ENCODE data around the gene MEX3D. TPM values are rescaled to one million over a fixed set of nuclear protein-coding genes. Genes with fewer than 3 reads are reported as not detected.

The MEX3D gene
- total and polyA plus RNA-seq, 2 donors from 2014 or later, result 5.4 to 19.3 TPM

DNA sequence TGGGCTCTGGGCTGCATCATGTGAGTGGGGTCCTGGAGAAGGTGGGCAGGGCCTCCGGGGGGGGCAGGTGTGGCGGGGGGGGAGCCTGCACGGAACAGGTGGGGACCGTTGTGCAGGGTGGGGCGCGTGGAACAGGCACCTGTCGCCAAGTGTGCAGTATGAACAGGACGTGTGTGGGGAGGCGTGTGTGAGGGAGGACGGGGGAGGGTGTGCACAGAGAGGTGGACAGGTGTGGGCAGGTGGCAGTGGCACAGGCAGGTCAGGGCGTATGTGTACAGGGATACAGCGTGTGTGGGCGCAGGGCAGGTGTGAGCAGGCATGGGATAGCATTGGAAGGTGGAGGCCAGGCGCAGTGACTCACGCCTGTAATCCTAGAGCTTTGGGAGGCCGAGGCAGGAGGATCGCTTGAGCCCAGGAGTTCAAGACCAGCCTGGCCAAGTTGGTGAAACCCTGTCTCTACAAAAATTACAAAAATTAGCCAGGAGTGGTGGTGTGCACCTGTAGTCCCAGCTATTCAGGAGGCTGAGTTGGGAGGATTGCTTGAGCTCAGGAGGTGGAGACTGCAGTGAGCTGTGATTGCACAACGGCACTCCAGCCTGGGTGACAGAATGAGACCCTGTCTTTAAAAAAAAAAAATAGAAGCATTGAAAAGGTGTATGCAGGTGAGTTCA is 41.0 kb downstream of the MEX3D start:
- Histone ChIP-seq H3K9me3 (ENCODE audit: control insufficient read depth in 2 of 3, insufficient read depth in 1 of 3, low read length in 3 of 3) (peaks cover 0 to 2% (median 0%) of the 10 kb centered on the region in 3 donors), H3K27me3 (ENCODE audit: control insufficient read depth, insufficient read depth, low read length) (peaks cover 9% of the 10 kb centered on the region), H3K4me3 (ENCODE audit: low read length in 3 of 3) (no peak overlapping the region), H3K36me3 (ENCODE audit: control insufficient read depth in 2 of 3, insufficient read depth in 3 of 3, low read length in 3 of 3) (no peaks in the 10 kb centered on the region), H3K9ac (ENCODE audit: low read length in 3 of 3) (no peak overlapping the region), H3K4me1 (ENCODE audit: control insufficient read depth in 2 of 3, insufficient read depth in 2 of 3, low read depth in 1 of 3, low read length in 3 of 3) (peaks cover 0 to 4% (median 0%) of the 10 kb centered on the region in 3 donors), H3K27ac (ENCODE audit: low read depth in 2 of 2, low read length in 2 of 2) (no peak overlapping the region)
- TF ChIP-seq, protein P1, sequence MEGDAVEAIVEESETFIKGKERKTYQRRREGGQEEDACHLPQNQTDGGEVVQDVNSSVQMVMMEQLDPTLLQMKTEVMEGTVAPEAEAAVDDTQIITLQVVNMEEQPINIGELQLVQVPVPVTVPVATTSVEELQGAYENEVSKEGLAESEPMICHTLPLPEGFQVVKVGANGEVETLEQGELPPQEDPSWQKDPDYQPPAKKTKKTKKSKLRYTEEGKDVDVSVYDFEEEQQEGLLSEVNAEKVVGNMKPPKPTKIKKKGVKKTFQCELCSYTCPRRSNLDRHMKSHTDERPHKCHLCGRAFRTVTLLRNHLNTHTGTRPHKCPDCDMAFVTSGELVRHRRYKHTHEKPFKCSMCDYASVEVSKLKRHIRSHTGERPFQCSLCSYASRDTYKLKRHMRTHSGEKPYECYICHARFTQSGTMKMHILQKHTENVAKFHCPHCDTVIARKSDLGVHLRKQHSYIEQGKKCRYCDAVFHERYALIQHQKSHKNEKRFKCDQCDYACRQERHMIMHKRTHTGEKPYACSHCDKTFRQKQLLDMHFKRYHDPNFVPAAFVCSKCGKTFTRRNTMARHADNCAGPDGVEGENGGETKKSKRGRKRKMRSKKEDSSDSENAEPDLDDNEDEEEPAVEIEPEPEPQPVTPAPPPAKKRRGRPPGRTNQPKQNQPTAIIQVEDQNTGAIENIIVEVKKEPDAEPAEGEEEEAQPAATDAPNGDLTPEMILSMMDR (IDR thresholded peaks at IDR 0.05; ENCODE audit: borderline replicate concordance, extremely low read depth, insufficient read depth), result no peak
- no peak for FAIRE-seq
- DNase-seq, result no peak
- intact Hi-C loops (cut with DNase I), result no loop called here

DNA sequence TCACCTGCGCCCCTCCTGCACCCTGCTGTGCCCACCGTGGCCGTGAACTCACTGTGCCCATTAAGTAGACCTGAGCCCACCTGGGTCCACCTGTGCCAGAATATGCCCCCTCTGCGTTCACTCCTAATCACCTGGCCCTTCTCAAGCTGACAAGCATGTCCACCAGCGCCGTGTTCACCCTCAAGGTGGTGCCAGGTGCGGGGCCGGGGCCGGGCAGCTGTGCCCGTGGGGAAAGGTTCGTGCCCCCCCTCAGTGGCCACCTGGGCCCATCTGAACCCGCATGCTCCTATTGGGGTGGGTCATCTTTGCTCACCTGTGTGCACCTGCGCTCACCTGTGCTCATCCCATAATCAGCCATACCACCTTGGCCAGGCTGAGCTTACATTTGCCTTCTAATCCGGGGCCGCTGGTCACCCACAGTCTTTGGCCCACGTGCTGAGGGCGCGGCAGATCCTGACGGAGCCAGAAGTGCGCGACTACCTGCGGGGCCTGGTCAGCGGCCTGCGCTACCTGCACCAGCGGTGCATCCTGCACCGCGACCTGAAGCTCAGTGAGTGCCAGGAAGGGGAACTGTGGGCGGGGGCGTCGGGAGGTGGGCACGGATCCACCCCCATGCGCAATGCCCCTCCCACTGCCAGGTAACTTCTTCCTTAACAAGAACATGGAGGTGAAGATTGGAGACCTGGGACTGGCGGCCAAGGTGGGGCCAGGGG is 41.9 kb downstream of the MEX3D start:
- Histone ChIP-seq H3K4me1 (ENCODE audit: control insufficient read depth in 2 of 3, insufficient read depth in 2 of 3, low read depth in 1 of 3, low read length in 3 of 3) (peaks cover 0 to 4% (median 0%) of the 10 kb centered on the region in 3 donors), H3K27me3 (ENCODE audit: control insufficient read depth, insufficient read depth, low read length) (peaks cover 9% of the 10 kb centered on the region), H3K9me3 (ENCODE audit: control insufficient read depth in 2 of 3, insufficient read depth in 1 of 3, low read length in 3 of 3) (peaks cover 0 to 2% (median 0%) of the 10 kb centered on the region in 3 donors), H3K36me3 (ENCODE audit: control insufficient read depth in 2 of 3, insufficient read depth in 3 of 3, low read length in 3 of 3) (no peaks in the 10 kb centered on the region), H3K4me3 (ENCODE audit: low read length in 3 of 3) (no peak overlapping the region), H3K9ac (ENCODE audit: low read length in 3 of 3) (no peak overlapping the region), H3K27ac (ENCODE audit: low read depth in 2 of 2, low read length in 2 of 2) (no peak overlapping the region)
- no peak for DNase-seq
- TF ChIP-seq, protein P1 (IDR thresholded peaks at IDR 0.05; ENCODE audit: borderline replicate concordance, extremely low read depth, insufficient read depth), result no peak
- intact Hi-C loops (cut with DNase I), result no loop called here
- no peak for FAIRE-seq

DNA sequence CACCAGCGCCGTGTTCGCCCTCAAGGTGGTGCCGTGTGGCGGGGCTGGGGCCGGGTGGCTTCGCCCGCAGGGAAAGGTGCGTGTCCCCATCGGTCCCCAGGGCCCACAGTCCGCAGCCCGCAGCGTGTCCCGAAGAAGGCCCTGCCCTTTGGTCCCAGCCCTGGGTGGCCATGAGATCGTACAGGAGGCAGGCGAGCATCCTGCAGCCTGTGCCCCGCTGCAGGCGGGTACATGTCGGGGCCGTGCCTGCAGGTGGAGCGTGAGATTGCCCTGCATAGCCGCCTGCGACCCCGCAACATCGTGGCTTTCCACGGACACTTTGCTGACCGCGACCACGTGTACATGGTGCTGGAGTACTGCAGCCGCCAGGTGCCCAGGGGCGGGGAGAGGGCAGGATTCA is 42.8 kb downstream of the MEX3D start:
- TF ChIP-seq, protein P1 (IDR thresholded peaks at IDR 0.05; ENCODE audit: borderline replicate concordance, extremely low read depth, insufficient read depth), result no peak
- Histone ChIP-seq H3K27ac (ENCODE audit: low read depth in 2 of 2, low read length in 2 of 2) (no peak overlapping the region), H3K4me1 (ENCODE audit: control insufficient read depth in 2 of 3, insufficient read depth in 2 of 3, low read depth in 1 of 3, low read length in 3 of 3) (peaks cover 0 to 4% (median 0%) of the 10 kb centered on the region in 3 donors), H3K4me3 (ENCODE audit: low read length in 3 of 3) (no peak overlapping the region), H3K27me3 (ENCODE audit: control insufficient read depth, insufficient read depth, low read length) (peaks cover 9% of the 10 kb centered on the region), H3K9me3 (ENCODE audit: control insufficient read depth in 2 of 3, insufficient read depth in 1 of 3, low read length in 3 of 3) (peaks cover 0 to 2% (median 0%) of the 10 kb centered on the region in 3 donors), H3K36me3 (ENCODE audit: control insufficient read depth in 2 of 3, insufficient read depth in 3 of 3, low read length in 3 of 3) (no peaks in the 10 kb centered on the region), H3K9ac (ENCODE audit: low read length in 3 of 3) (no peak overlapping the region)
- no peak for FAIRE-seq
- intact Hi-C loops (cut with DNase I), result no loop called here
- DNase-seq, result no peak
